Hepatocyte (in vitro differentiated cells): ENCODE measurements around the gene CABP4.

Experiments
- CTCF ChIP-seq: fragments of 200-600 bp; sonication (generic); IDR thresholded peaks from 2 replicates; pipeline ENCODE4 v1.5.1; 2016; ENCODE audit warnings: antibody characterized with exemption, mild to moderate bottlenecking; ENCODE audit not compliant: poor library complexity
- EZH2 ChIP-seq: fragments of 200-600 bp; sonication (generic); IDR thresholded peaks from 2 replicates; pipeline ENCODE4 v1.6.1; 2016; ENCODE audit warnings: antibody characterized with exemption, mild to moderate bottlenecking, borderline replicate concordance

GRCh38 chr11:67482275-67482826, 27.2 kb downstream of the CABP4 start:
- TF ChIP-seq CTCF (no peak), EZH2 (no peak)
